A172 (cell line): ENCODE results near the gene ABHD6. TPM values are rescaled to one million over a fixed set of nuclear protein-coding genes. Genes with fewer than 3 reads are reported as not detected.
"Not testable (repeated sequence)": the region's sequence is repeated elsewhere in the genome, so short reads cannot be mapped to it uniquely, and the experiment has no call there.

Experiments
- DNase-seq: peaks from one replicate; pipeline ENCODE4 v3.0.0-alpha.2; 2015; ENCODE audit warnings: low spot score
- total RNA-seq: library from RNA; depleted of rRNA; stranded (reverse); fragments of >200 nt; shearing (Covaris generic); gene quantifications from 2 replicates; pipeline ENCODE4 v1.2.3, GENCODE V29; 2014

Gene ABHD6
- total RNA-seq, 1 experiment from 2014 or later: 8.9 TPM

DNA sequence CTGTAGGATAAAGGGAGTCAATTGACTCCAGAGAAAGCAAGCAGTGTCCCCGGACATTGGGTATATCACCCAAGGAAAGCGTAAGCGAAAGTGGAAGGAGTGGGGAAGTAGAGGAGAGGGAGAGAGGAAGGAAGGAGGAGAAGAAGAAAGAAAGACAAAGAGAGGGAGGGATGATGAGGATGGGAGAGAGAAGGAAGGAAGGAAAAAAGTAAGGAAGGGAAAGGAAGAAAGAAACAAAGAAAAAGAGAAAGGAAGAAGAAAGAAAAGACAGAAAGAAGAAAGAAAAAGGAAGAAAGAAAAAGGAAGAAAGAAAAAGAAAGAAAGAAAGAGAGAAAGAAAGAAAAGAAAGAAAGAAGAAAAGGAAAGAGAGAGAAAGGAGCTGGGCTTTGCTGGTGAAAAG, 27.7 kb upstream of the ABHD6 start:
- DNase-seq: no peak

GRCh38 chr3:58210761-58211460, 26.7 kb upstream of the ABHD6 start, which contains the start of gene DNASE1L3:
Gene DNASE1L3, minus strand, starts transcription at chr3:58210972. Its CDS starts 66 bp downstream, at chr3:58210906.
- no peak for DNase-seq

GRCh38 chr3:58214484-58215316, 22.9 kb upstream of the ABHD6 start:
- DNase-seq: peak; percentile 13

GRCh38 chr3:58215317-58216025, 22.1 kb upstream of the ABHD6 start:
- no peak for DNase-seq

DNA sequence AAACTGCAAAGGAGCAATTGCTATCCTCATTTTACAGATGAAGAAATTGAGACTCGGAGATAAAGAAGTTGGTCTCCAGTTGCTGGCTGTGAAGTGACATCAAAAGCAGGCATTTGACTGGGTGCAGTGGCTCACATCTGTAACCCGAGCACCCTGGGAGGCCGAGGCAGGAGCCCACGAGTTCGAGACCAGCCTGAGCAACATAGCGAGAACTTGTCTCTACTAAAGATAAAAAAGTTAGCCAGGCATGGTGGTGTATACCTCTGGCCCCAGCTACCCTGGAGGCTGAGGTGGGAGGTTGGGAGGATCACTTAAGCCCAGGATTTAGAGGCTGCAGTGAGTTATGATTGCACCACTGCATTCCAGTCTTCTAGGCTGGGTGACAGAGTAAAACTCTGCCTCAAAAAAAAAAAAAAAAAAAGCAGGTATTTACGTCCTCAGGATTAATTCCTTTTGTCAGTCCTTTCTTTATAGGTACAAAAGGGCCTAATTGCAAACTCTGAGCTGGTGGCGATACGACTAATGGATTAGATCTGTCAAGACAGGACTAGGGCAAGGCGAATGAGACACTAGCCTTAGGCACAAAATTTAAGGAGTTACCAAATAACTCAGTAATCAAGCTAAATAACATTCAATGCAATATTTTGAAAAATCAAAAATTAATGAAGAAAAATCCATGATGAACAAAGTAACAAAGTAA, 20.9 kb upstream of the ABHD6 start:
- DNase-seq: no peak

- DNase-seq: peak; percentile 90
Measured at GRCh38 chr3:58217209-58217811, 20.3 kb upstream of the ABHD6 start.

- no peak for DNase-seq
Measured at GRCh38 chr3:58218904-58219303, 18.7 kb upstream of the ABHD6 start.

DNA sequence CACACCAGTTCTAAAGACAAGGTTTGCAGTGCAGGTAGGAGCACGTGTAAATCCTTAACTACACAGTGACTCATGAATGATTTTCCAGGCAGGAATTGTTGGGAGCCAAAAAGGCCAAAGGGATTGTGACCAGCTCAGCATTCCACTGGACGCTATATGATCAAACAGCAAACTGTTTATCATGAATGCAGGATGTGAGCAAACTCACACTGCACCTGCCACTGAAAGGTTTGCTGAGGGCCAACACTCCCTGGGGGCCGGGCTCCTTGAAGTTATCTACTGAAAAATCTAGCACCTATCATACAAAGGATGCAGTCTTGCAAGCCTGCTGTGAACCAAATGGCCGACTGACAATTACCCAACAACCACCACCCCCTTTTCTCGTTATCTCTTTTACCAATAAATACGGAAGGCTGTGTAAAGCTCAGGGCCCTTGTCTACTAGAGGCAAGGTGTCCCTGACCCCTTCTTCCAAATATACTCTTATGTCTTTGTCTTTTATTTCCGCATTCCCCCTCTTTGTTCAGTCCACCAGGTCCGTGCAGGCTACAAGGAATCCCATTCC, 15.3 kb upstream of the ABHD6 start:
- DNase-seq: peak; percentile 54

DNA sequence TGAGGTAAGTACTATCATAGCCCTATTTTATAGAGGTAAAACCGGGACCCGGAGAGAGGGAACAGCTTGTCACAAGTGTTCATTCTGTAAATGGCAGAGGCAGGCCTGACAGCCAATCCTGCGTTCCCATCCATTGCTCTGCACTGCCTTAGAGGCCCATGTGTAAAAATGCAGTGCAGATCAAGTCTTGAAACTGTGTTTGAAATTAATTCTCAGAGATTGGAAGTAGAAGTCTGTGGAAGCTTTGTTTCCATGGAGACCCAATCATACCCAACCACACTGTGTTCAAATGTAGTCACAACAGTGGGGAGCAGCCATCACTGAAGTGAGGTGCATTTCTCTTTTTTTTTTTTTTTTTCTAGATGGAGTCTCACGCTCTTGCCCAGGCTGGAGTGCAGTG, 13.7 kb upstream of the ABHD6 start:
- DNase-seq: no peak

GRCh38 chr3:58227933-58228332, 9.7 kb upstream of the ABHD6 start:
- DNase-seq: not testable (repeated sequence)

DNA sequence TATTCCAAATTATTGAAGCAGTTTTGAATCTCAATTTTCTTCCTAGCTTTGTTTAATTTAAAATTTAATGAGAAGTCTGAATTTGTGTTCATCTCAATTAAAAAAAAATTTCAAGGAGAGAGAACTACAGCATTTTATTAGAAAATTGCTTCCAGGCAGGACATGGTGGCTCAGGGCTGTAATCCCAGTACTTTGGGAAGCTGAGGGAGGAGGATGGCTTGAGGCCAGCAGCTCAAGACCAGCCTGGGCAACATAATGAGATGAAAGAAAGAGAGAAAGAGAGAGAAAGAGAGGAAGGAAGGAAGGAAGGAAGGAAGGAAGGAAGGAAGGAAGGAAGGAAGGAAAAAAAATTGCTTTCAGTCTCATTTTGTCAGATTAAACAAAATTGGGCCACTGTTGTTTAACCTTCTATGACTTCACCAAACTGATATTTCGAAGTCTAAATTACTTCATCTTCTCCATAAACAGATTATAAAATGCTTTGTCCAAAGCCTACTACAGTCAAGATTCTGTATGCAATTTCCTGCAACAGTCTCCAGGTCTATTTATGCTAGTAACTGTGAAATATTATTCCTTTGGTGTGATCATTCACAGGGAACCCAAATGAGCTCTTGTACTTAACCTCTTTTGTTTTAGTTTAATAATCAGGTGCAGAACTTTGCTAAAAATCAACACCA, 6.6 kb upstream of the ABHD6 start:
- no peak for DNase-seq

DNA sequence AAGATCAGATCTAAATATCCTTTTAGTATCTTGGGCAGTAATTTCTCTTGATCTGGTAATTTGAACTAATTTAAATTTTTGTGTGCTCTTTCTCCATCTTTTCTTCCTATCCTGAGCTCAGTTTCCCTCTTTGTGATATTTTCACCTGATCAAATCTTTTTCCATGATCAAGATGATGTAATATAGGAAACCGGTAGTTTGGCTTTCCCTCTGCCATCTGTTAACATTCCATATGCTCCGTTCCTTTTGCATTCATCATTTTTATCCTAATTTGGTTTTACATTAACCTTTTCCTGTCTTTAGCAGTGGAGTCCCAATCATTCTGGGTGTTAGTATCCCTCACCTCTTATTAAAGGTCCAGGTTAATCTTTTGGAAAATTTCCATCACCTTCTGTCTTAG, 5.9 kb upstream of the ABHD6 start:
- no peak for DNase-seq

- peak; percentile 49 for DNase-seq
Measured at GRCh38 chr3:58234516-58234931, 3.1 kb upstream of the ABHD6 start.

- no peak for DNase-seq
Measured at GRCh38 chr3:58235970-58236369, 1.6 kb upstream of the ABHD6 start.

DNA sequence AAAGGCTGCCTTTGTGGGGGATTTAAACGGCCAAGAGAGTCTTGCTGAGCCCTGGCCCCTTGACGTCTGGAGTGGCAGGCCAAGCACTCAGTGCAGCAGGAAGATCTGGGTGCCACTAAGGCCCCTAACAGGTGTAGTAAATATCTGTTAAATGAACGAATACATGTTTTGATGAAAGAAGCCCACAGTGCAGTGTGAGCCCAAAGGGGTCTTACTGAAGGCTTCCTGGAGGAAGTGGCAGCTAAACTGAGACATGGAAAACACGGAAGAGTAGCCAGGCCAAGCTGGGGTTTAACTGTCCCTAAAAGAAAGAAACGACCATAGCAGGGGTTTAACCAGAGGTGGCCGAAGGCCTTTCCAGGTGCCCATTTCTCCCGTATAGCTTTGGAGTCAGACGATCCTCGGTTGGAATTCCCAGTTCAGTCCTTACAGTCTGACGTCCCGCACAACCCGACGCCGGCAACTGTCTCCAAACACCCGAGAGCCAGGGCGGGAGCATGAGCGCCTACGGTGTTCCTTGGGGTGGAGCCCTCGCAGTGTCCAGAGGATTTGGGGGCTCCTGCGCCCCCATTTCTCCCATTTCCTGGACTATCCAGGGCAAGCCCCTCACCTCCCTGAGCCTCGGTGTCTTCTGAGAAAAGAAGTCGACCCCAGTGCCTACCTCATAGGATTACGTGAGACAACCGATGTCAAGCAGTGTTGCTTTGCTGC, 910 bp upstream of the ABHD6 start:
- no peak for DNase-seq

DNA sequence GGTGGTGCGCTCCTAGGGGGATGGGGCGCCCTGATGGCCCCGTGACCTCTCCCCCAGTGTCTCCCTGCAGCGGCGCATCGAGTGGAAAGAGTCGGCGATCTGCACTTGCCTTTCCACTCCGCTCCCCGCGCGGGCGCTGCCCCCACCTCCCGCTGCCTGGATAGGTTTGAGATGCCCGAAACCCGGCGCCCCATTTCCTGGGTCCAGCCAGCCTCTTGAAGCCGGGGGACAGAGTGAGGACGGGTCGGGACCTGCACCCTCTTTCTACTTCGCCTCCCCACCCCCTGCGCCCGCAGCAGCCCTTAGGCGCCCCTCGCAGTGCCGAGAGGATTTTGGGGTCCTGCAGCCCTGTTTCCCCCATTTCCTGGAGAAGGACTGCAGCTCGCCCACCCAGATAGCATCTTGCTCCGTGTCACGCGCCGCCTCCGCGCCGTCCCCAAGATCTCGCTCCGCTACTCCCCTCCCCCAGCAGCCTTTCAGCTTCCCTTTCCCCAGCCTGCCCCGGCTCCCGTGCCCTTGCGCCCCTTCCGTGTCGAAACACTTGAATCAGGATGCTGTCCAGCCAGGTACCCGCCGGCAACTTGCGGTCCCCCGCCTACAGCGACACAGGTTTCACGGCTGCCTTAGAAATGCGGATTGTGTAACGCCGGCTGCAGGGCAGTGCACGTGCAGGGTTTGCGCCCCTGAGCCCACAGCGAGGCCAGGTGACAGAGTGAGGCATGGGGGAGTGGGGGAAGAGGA, 519 bp downstream of the ABHD6 start:
- peak; percentile 30 for DNase-seq

GRCh38 chr3:58238830-58239229, 1.2 kb downstream of the ABHD6 start:
- no peak for DNase-seq

DNA sequence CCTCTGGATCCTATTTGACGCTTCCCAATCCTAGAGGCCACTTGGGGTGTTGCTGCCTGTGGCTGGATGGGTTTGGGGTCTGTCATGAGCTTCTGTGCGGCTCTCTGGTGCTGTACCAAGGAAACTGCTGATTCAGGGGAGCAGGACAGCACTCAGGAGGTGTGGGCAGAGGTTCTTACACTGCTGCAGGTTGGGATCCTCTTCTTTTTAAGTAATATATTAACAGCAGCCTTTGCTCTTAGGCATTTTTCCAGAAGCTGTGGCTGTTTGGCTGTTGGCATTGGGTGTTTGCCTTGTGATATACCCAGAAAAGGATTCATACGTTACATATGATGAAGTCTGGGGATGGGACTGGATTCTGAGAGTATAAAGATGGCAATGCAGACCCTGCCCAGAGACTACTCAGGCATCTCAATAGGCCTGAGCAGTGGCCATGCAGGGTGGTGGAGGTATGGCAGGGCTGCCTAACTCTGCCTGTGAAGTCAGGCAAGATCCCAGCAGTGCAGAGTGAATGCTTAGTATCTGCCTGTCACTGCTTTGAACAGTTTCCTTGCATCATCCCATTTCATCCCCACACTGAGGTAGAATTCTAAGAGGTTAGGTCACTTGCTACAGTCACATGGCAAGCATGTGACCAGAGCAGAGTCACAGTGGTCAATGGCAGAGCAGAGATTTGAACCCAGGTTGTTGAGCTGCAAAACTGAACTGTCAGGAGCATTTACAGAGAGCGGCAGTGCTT, 3.9 kb downstream of the ABHD6 start:
- no peak for DNase-seq
